ENCODE results near the gene GARNL3.

The GARNL3 gene

GRCh38 chr9:127388037-127388855 lies 123.7 kb downstream of the GARNL3 start:
- peak; percentile 91 for DNase-seq (ENCODE audit: low spot score)

- no peak for DNase-seq (ENCODE audit: low spot score)
These were observed 124.3 kb downstream of the GARNL3 start for GRCh38 chr9:127388856-127389238.

GRCh38 chr9:127389381-127390247 lies 125.0 kb downstream of the GARNL3 start:
- no peak for DNase-seq (ENCODE audit: low spot score)

GRCh38 chr9:127390248-127390545 lies 125.6 kb downstream of the GARNL3 start:
- DNase-seq (ENCODE audit: low spot score): no peak

DNA sequence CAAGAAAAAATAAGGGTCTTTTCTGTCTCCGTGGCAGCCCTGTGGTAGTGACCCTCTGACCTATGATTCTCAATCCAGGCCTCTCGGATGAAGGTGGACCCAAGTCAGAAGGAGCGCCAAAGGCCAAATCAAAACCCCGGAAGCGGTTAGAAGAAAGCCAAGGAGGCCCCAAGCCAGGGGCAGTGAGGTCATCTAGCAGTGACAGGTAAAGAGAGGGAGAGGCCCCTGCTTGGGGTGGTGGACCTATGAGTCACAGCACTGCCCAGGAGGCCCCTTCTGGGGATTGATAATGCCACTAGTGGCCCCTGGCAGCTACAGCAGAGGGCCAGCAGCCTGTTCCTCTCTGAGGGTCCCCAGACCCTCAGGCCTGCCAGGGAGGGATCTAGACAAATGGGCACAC lies 126.0 kb downstream of the GARNL3 start:
- no peak for DNase-seq (ENCODE audit: low spot score)

DNA sequence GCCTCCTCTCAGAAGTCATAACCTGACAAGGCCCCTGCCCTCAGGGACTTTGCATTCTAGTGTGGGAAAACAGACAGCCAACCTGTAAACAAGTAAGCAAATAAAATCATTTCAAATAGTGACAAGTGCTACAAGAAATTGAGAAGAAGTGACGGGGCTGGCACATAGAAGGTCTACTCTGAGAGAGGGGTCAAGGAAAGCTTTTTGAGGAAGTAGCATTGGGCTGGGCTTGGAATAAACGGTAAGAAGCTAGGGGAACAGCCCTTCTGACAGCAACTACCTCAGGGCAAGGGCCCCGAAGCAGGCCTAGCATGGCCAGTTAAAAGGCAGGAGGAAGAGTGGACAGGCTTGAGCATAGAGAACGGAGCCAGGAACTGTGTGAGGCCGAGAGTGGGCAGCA lies 127.6 kb downstream of the GARNL3 start:
- no peak for DNase-seq (ENCODE audit: low spot score)

- no peak for DNase-seq (ENCODE audit: low spot score)
These were observed 128.4 kb downstream of the GARNL3 start for GRCh38 chr9:127392976-127393375.

- DNase-seq (ENCODE audit: low spot score): no peak
These were observed 129.1 kb downstream of the GARNL3 start for GRCh38 chr9:127393645-127394044.

- no peak for DNase-seq (ENCODE audit: low spot score)
These were observed 131.1 kb downstream of the GARNL3 start for GRCh38 chr9:127395497-127396252.

DNA sequence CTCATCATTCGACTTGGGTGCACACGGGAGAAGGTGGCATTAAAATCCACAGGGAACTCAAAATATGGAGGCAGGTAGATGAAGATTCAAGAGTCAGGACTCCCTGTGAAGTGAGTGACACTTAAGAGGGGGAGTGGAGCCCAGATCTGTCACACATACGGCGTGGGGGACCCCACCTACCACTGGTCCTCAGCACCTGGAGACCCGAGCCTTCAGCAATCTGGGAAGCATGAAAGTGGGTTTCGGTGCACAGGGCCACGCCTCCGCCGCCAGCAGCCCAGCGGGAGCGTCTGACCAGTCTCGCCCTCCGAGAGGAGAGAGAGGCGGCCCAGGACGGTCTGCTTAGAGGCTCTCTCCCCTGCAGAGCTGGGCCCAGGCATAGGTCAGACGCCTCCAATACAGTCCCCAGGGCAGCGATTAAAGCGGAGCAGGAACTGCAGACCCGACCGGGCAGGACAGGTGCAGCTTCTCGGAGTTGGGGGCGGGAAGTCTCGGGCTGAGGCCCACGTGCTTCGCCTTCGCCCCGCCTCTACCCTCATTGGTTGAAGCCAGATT lies 131.8 kb downstream of the GARNL3 start:
- no peak for DNase-seq (ENCODE audit: low spot score)

DNA sequence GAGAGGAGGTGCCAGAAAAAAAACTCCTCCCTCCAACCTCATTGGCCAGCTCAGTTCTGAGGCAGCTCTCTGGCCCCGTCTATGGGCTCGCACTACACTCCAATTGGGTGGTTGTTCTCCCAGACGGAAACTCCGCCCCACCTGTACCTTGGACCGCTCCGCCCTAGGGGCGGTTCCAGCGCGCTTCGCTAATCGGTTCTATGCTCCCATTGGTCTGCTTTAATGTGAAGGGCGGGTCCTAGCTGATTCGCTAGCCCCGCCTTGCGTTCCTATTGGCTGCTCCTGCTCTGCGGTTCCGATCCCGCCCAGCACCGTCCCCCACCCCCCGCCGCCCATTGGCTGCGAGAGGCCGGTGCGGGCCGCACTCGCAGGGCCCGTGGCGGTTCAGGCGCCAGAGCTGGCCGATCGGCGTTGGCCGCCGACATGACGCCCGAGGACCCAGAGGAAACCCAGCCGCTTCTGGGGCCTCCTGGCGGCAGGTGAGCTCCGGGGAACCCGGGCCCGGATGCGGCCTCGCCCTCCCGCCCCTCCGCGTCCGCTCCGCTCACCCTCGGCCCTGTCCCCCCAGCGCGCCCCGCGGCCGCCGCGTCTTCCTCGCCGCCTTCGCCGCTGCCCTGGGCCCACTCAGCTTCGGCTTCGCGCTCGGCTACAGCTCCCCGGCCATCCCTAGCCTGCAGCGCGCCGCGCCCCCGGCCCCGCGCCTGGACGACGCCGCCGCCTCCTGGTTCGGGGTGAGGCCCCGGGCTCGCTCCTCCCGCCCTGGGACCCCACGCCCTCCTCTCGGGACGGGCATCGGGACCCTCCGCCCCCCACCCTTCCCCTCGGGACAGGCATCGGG lies 132.5 kb downstream of the GARNL3 start, which contains the start of gene SLC2A8:
Gene SLC2A8, plus strand, starts transcription at position 362 of the 838 bp plus-strand sequence. Its CDS starts 62 bp downstream, at position 424.
- peak; percentile 97 for DNase-seq (ENCODE audit: low spot score)

- DNase-seq (ENCODE audit: low spot score): peak; percentile 24
These were observed 133.2 kb downstream of the GARNL3 start for GRCh38 chr9:127397646-127398274.

- no peak for DNase-seq (ENCODE audit: low spot score)
These were observed 133.7 kb downstream of the GARNL3 start for GRCh38 chr9:127398275-127398647.

- no peak for DNase-seq (ENCODE audit: low spot score)
These were observed 134.3 kb downstream of the GARNL3 start for GRCh38 chr9:127398715-127399400.

DNA sequence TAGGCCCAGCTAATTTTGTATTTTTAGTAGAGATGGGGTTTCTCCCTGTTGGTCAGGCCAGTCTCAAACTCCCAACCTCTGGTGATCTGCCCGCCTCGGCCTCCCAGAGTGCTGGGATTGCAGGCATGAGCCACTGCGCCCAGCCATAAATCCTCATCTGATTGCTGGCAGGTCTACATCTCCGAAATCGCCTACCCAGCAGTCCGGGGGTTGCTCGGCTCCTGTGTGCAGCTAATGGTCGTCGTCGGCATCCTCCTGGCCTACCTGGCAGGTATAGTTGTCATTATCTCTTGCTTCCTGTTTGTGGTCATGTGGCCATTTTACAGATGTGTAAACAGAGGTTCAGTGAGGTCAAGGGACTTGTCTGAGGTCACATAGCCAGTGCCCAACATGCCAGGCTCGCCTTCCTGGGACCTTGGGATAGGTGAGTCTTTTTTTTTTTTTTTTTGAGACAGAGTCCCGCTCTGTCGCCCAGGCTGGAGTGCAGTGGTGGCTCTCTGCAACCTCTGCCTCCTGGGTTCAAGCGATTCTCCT lies 135.2 kb downstream of the GARNL3 start:
- DNase-seq (ENCODE audit: low spot score): no peak

DNA sequence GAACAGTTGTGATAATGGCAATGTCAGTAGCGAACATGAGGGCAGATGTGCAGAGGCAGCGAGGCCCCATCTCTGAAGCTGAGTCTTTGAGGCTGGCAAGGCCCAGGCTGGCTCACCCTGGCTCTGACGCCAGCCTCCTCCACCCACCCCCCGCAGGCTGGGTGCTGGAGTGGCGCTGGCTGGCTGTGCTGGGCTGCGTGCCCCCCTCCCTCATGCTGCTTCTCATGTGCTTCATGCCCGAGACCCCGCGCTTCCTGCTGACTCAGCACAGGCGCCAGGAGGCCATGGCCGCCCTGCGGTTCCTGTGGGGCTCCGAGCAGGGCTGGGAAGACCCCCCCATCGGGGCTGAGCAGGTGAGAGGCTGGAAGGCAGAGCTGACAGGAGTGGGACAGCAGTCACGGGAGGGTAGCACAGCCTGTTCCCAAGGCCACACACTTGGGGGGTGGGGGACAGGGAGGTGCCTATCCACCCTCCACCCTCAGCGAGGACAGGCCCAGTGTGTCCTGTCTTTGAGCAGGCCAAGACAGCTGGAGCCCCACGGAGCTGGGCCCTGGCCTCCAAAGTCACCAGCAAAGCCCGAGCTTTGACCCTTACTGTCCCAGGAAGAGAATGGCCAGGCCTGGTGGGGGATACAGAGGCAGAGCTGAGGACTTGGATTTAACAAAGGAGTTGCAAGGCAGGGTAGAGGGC lies 138.0 kb downstream of the GARNL3 start:
- no peak for DNase-seq (ENCODE audit: low spot score)

DNA sequence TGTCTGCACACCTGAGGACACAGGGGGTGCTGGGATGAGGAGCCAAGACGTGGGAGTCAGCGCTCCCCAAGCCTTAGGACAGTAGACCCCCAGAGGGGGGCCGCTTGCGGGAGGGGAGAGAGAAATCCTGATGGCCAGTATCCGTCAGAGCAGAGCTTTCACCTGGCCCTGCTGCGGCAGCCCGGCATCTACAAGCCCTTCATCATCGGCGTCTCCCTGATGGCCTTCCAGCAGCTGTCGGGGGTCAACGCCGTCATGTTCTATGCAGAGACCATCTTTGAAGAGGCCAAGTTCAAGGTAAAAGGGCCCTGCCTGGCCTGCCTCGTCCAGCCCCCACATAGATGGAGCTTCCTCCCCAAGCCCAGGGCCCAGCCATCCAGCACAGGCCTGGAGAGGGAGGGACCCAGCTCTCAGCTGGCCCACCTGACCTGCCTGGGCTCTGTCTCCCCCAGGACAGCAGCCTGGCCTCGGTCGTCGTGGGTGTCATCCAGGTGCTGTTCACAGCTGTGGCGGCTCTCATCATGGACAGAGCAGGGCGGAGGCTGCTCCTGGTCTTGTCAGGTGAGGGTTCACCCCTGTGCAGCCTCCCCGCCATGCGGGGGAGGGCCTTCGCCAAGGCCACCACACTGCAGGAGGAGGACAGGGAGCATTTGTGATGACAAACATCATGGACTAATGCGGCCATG lies 139.1 kb downstream of the GARNL3 start:
- DNase-seq (ENCODE audit: low spot score): no peak

GRCh38 chr9:127404631-127405030 lies 140.1 kb downstream of the GARNL3 start:
- DNase-seq (ENCODE audit: low spot score): no peak
